HG03025 (cell line): ENCODE data around the gene S100PBP.

ENCODE experiments used
- ATAC-seq: cut with Tn5 transposase; IDR thresholded peaks from one replicate; pipeline ENCODE4 v1.9.1; 2021; ENCODE audit warnings: mild to moderate bottlenecking, moderate library complexity; ENCODE audit not compliant: unreplicated experiment, low FRiP score

S100PBP gene

DNA sequence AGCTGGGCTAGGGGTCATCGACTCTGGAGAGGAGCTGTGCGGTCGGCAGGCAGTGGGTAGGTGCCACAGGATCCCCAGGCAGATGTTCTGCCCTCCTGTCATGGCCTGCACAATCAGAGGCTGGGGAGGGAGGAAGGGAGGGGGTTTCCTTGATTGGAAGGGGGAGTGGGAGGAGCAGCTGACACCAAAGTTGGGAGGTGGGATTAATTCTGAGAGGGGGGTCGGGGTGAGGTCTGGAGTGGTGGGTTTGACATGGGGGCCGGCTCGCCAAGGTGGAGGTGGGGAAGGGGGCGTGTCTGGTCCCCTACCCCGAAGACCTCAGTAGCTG is 68.2 kb downstream of the S100PBP start:
- ATAC-seq, result no peak

DNA sequence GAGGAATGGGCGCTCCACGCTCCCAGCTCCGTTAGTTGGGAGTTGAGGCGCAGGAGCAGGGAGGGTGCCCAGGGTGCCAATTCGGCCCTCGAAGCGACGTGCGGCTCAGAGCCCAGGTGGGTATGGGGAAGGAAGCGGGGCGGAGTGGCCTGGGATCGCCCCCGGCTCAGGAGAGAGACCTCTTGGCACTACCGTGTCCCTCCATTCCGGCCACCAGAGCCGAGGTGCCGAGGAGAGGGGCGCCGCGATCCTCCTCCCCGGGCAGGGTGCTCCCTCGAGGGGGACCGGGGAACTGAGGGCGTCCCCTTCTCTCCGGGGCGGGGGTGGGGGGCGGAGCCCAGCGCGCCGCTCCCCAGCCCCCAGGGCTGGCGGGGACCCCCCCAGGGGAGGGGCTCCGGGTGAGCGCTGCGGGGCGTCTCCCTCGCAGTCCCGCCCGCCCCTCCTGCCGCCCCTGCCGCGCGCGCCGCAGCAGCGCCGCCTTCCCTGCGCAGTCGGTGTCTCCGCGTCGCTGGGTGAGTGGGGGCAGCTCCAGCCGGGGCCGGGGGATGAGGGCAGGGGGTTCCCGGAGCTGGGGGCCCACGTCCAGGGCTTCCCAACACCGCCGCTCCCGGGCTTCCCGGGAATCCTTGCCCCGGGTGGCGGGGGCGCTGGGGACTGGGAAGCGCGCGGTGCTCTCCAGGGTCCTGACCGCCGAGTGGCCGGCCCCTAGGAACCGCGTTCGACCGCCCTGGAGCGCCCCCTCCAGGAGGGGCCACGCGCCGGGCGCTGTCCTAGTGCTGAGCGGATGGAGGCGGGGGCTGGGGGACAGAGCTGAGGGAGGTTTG is 68.8 kb downstream of the S100PBP start, which contains the start of gene HPCA:
Gene HPCA, plus strand, starts transcription at position 488 of the 824 bp plus-strand sequence. CDS start 2,408 bp downstream, outside the sequence.
- no peak for ATAC-seq

DNA sequence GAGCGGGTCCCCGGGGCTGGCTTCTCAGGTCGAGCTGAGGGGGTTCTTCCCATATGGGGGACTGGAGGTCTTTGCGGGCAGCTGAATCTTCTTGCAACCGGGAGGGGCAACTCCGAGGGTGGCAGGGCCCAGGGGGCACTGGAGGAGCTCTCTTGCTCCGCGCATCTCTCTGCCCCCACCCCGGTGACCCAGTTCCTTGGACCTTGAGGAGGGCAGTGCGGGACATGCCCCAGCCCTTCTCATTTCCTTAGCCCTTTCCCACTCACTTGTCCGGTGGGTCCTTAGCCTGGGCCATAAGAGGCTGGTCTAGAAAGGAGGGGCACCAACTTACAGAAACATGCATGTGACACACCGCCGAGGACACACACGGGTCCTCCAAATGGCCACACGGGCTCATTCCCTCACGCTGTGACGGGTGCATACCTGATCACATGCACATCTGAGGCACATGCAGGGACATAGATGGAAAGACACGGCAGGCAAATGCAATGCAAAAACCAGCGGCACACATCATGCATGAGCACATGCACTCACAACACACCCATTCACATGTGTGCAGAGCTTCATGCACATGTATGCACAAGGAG is 69.5 kb downstream of the S100PBP start:
- no peak for ATAC-seq

DNA sequence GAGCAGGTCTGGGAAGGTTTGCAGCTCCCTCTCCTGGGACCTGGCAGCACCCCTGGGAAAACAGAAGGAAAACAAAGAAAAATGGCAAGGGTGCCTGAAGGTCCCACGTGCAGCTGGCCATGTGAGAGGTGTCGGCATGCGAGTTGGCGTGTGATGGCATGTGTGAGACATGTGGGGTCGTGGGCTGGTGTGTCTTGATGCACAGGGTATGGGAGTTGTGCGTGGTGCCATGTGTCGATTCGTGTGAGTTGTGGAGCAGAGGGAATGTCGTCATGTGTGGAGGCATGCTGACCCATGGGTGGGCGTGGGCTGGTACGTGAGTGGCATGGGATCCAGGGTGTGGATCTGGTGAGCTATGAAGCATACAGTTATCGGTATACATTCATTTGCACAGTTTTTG is 70.2 kb downstream of the S100PBP start:
- ATAC-seq, result no peak

DNA sequence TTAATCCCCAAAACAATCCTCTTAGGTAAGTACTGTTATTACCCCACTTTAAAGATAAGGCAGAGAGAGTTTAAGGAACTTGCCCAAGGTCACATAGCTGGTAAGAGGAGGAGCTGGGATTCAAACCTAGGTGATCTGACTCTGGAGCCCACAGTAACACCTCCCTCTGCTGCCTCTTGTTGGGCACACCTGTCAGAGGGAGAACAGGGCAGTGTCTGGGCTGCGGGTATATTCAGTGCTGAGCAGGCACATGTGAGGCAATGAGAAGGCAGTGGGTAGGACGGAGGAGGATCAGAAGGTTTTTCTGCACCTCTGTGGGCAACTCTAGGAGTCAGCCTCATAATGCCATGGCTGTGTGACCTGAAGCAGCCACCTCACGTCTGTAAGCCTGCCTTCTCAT is 70.7 kb downstream of the S100PBP start:
- ATAC-seq, result no peak

DNA sequence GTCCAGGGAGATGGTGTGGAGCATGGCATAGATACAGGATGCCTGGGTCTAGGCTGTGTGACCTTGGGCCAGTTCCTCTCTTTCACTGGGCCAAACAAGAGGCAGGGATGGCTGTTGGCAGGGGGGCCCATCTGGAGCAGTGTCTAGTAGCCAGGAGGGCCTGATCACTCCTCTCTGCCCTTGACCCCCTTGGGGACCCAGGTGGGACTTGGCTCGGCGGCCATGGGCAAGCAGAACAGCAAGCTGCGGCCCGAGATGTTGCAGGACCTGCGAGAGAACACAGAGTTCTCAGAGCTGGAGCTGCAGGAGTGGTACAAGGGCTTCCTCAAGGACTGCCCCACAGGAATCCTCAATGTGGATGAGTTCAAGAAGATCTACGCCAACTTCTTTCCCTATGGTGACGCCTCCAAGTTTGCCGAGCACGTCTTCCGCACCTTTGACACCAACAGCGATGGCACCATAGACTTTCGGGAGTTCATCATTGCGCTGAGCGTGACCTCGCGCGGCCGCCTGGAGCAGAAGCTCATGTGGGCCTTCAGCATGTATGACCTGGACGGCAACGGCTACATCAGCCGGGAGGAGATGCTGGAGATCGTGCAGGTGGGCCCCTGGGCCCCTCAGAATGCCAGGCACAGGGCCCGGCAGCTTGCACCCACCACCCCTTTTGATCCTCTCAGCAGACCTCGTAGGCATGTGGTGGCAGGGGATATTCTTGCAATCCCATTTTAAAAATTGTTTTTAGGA is 71.4 kb downstream of the S100PBP start:
- ATAC-seq, result no peak

DNA sequence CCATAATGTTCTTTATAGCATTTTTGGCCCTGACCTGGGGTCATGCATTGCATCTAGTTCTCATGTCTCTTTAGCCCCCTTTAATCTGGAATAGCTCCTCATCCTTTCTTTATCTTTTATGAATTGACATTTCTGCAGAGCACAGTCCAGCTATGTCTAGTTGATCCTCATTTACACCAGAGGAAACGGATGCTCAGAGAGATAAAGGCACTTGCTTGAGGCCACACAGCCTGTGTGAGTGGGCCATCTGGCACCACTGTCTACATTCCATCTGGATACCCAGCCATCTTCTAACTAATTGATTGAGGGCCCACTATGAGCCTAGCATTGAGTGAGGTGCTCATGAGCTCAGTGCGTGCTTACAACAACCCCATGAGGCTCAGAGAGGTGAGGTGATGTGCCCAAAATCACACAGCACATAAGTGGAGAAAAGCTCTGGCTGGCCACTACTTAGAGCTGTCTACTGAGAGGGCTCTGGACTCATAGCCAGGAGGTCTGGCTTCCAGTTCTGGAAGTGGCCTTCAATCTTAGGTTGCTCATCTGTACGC is 72.4 kb downstream of the S100PBP start:
- no peak for ATAC-seq

DNA sequence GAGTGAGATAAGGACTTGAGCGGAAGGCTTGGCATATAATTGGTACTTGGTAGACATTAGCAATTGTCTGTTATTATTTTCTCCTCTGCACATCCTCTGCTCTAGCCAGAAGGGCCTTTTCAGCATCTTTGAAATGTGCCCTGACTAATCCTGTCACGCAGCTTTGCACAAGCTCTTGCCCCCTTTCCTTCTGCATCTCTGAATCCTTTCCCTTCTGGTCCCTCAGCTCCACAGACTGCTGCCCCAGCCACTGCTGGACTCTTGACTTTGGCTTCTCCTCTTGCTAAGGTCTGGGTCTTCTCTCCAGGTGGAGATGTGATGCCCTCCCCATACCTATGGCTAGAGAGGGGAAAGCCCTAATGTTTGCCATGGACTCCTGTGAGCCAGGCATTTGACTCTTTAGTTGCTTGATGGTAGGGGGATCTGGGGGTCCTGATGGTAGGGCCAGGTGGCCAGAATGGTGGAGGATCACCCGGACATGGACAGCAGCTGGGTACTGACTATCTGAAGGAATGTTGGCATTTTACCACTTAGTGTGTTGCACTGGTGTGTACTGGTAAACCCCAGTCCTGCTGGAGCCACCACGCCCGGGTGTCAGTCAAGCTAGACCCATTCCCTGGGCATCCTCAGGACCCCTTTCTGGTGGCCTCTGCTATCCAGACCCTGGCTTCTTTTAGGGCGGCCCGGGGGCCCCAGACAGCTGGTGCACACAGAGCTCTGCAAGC is 73.2 kb downstream of the S100PBP start:
- ATAC-seq, result no peak

DNA sequence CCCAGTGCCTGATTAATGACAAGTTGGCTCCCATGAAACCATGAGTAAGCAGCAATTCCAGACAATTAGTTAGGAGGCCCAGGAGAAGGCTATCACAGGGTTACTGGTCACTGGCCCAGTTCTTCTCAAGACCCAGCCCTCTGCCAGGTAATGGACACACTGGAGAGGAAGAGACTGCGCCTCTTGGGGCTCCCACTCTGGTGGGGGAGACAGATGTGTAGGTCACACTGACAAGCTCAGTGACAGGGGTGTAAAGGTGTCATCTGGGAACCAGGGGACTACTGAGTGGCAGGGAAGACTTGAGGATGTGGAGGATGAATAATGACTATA is 73.8 kb downstream of the S100PBP start:
- no peak for ATAC-seq

DNA sequence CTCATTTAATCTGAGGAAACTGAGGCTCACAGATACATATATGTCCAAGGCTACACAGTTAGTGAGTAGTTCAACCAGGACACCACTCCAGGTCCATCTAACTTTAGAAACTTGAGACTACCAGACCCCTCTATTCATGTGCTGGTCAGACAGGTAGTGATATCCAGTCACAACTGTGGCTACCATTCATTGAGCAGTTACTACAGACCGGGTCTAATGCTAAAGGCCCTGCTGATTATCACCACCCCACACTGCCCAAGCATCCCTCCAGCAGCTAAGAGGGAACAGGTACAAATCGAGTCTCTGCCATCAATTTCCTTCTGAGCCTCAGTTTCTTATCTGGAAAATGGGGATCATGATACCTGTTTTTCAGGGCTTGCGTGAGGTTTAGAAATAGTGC is 74.2 kb downstream of the S100PBP start:
- no peak for ATAC-seq

DNA sequence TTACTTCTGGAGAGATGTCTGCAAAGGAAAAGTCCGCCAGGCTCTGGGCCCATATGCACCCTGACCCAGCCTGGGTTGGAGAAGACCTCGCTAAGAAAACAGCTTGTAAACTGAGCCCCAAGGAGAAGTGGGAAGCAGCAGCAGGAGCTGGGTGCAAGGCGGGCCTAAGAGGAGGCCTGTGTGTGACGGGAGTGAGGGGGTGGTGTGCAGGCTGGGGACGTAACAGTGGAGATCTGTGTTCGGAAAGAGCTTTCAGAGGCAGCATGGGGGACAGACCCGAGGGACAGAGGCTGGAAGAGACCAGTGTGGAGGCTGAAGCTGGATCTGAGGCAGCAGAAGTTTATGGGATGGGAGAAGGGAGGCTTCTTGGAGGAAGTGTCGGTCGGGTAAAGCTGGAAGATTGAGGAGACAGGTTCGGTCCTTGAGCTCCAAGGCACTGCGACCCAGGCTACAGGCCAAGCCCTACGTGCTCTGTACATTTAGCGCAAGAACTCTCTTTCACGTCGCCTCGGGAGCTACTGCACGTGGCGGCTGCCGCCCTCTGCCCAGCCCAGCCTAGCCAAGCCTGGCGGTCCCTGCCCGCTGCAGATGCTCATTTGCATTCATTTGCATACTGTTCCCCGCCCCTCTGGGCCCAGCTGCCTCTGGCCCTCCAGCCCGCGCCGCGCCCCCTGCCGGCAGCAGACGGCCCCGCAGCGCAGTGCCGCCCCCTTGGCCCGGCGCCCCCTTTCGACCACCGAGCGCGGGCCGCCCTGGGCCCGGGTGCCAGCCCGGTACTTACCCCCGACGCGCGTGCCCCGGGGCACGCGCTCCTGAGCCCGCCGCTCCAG is 75.1 kb downstream of the S100PBP start:
- ATAC-seq, result no peak

DNA sequence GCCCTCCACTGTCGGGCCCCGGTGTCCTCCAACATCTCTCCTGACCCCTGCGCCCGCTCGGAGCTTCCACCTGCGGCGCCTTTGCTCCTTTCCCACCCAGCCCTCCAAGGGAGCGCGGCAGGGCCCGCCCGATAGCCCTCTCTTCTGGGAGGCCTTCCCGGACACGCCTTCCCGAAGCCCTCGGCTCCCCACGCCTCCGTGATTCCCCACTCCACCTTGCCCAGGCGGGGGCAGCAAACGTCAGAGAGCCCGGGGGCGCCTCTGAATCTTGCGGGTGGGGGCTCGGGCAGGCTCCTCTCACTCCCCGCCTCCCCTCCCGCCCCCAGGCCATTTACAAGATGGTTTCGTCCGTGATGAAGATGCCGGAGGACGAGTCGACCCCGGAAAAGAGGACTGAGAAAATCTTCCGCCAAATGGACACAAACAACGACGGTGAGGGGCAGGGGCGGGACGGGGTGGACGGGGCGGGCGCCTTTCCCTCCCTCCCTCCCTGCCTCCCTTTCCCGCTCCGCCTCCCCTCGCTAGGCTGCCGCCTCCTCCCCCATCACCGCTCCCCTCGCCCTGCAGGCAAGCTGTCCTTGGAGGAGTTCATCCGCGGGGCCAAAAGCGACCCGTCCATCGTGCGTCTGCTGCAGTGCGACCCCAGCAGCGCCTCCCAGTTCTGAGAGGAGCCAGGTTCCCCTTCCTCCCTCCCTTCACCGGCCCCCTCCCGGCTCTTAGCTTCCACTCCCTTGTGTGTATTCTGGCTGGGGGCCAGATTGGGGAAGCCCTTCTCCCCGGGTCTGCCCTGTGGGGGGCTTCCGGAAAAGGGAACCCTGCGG is 76.0 kb downstream of the S100PBP start:
- no peak for ATAC-seq

DNA sequence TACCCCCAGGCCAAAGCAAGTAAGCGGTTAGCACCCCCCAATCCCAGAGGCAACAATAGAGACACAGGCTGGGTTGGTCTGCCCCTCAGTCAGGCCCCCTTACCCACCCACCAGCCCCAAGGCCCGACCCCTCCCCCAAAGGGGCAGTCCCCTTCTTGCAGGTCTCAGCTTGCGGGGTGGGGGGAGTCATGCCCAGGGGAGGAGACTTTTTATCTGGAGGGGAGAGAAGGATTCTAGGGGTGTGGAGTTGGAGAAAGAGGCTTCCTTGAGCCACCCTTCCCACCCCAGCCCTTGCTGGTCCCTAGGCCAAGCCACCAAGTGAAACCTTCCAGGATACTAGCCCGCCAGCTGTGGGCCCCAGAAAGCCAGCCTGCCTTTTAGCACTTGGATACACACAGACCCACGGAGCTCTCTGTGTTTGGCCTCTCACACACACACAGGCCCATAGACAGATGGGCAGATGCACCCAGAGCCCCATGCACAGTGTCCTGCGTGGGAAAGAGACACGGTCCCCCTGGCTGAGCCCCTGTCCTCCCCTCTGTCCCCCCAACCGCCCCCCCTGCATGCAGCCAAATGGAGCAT is 76.7 kb downstream of the S100PBP start:
- no peak for ATAC-seq

DNA sequence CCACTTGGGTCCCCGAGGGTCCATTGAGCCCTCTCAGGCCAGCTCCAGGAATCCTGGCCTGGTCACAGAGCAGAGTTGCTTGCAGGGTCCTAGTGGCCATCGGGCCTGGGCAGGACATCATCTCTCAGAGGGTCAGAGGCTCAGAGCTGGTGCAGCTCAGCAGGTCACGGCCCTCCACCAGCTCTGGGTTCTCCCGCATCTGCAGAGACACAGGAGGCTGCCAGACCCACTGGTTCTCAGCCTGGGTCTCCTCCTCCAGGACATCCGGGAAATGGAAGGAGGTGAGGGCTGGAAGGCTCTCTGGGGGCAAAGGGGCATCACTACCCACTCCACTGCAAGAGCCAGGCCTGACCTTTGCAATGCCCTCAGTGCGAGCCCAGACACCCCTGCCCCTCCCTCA is 77.2 kb downstream of the S100PBP start:
- no peak for ATAC-seq

DNA sequence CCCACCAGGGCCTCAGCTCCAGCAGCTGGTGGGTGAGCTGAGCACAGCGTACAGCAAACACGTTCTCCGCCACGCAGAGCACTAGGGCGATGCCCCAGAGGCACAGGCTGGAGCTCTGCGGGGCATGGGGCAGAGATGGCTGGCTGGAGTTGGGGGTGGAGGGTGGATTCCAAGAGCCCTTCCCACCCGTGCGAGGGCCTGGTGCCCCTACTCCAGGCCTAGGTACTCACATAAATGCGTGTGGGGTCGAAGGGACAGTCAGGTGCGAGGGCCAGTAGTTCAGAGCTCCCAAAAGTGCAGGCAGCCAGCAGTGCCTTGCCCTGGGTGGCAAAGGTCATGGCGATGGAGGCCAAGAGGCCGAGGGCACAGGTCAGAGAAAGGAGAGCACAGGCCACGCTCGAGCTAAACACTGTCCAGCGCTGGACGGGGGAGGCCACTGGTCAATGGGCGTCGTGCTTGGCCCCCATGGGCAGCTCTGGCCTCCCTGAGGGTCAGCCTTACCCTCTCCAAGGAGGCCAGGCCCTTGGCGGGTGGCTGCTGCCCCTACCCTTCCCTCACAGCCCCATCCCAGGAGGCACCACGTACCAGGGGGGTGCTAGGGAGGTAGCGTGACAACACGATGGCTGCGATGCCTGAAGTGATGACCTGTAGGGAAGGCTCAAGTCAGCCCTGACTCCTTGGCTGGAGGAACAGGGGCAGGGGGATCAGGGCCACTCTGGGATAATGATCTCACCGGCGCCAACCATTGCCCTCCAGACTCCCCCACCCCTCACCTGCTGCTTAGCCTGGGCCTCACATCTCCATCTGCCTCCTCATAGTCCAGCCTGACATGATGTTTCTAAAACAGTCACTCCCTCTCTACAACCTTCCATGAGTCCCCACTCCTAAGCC is 78.1 kb downstream of the S100PBP start:
- no peak for ATAC-seq

DNA sequence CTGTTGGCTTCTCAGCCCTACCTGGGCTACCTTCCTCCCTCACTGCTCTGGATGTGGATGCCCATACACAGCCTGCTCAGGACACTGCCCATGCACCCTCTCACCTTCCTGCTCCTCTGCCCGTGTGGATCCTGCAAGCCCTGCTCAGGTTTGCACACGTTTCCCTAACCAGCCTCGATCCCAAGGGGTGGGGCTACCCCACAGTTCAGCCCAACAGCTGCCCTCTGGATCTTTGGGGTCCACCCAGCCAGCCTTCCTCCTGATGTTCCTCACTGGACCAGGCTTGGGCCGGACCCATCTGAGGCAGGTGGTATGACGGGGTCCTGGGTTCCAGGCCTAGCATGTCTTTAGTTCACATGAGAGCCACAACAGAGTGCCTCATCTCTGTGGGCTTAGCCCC is 79.0 kb downstream of the S100PBP start:
- ATAC-seq, result no peak

DNA sequence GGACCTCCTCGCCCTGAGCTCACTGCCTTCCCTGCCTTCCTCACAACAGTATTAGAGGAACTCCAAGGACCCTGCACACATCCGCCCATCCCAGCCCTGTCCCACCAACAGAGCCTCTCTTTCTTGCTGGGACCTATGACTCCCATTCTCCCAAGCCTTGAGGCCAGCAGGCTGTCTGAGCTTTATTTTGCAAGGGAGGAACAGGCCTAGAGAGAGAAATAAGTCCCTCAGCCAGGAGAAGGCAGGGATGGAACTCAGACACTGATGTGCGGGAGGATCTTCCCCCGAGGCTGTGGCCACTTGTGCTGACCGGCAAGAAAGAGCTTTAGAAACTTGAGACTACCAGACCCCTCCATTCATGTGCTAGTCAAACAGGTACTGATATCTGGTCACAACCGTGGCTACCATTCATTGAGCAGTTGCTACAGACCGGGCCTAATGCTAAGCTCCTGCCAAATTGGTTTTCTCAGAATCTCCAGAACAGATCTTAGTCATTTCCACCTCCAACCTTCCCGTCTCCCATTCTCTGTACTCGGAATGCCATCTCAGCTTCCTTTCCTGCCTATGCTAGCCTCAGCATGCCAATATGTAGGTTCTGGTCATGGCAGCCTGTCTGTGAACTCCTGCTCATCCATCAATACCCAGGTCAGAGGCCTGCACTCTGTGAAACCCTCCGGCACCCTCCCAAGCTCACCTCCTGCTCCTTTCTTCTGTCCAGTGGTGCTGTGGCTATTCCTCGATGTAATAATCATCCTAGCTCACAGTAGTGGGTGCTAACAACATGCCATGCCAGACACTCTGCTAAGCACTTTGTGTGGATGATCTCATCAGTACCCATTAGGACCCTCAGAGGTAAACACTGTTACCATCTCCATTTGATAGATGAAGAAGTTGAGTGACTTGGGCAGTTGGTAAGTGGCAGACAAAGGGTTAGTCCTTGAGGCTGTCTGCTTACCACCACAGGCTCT is 79.9 kb downstream of the S100PBP start:
- no peak for ATAC-seq
